HG02571 (cell line): ENCODE measurements around the gene CDKL2.
"Not testable (repeated sequence)": the region's sequence is repeated elsewhere in the genome, so short reads cannot be mapped to it uniquely, and the experiment has no call there.

Experiments used
- ATAC-seq: cut with Tn5 transposase; IDR thresholded peaks from one replicate; pipeline ENCODE4 v1.9.1; 2021; ENCODE audit warnings: mild to moderate bottlenecking, moderate library complexity; ENCODE audit not compliant: unreplicated experiment

CDKL2 gene

DNA sequence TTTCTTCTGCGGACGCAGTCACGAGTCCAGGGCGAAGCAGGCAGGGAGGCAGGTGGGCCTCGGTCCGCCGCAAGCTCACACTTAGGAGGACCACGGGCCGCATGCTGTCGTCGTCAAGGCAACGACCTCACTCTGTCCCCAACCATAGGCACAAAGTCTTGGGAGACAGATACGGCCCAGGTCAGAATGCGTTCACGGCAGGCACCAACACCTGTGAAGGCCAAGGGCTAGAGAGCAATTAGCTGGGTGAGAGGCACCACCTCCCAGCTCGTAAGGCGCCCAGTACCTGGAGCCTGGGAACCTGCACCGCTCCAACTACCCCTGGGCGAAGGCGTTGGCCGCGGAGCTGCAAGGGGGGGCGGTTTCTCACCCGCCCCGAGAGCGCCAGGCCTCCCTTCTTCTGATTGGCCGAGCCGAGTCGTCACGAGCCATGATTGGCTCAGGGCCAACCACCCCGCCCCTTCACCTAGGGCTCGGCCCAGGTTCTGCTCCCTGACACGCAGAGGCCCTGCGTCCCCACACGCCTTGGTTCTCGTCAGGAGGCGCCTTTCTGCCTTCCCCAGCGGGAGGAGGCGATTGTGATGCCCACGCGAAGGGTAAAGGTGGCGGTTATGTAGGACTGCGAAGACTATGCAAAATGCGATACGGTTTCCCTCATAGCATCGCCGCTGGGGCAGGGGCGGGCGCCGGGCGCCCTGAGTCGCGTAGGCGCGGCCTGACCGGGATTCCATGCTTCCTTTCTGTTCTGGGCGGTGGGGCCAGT is at the start of gene CDKL2:
CDKL2 (minus strand) TSS at position 355 of the 763 bp plus-strand sequence. CDS start 4,540 bp downstream, outside the sequence.
- ATAC-seq = peak; percentile 100

DNA sequence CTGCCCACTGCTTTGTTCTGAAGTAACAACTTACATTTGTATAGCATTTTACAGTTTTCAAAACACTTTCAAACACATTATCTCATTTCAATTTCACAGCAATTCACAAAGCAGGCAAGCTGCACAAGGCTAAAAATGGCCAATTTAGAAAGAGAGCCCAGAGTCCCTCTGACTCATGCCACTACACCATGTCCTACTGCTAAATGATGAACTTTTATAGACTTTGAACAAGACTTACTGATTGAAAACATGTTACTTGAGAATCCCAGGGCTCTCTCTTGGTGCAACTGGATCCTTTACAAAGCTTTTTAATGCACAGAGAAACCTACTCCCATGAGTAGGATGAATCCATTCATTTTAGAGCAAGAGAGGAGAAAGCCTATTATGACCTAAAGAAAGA is 48.6 kb upstream of the CDKL2 start:
- ATAC-seq = no peak

DNA sequence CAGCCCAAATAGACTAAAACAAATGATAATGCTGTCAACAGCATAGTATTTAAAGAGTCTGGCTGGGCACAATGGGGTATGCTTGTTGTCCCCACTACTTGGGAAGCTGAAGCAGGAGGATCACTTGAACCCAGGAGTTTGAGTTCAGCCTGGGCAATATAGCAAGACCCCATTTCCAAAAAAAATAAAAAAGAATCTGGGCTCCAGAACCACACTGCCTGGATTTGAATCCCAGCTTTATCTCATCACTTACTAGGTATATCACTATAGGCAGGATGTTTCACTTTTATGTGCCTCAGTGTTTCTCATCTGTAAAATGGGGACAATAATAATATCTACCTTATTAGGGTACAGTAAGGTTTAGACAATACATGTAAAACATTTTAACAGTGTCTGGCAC is 48.1 kb upstream of the CDKL2 start:
- no peak for ATAC-seq

- ATAC-seq = no peak
These were observed 44.7 kb upstream of the CDKL2 start for GRCh38 chr4:75675004-75675531.

DNA sequence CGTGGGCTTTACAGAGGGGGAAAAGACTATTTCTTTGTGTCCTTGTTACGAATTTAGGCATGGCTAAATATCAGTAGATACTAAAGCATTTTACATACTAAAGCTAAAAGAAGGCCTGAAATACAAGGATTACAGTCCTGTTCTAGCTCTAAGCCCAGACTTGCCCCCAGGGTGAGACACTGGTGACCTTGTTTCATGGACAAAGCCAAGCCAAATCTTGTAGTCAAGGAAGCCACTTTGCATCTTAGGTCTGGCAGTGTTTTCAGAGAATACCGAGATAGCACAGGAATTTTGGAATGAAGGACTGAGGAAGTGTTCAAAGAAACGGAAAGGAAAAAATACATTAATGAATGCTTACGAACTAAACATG is 43.6 kb upstream of the CDKL2 start:
- ATAC-seq = no peak

- peak; percentile 90 for ATAC-seq
These were observed 43.0 kb upstream of the CDKL2 start, which contains the start of gene G3BP2 for GRCh38 chr4:75673027-75673958. G3BP2 (minus strand) TSS chr4:75673411; CDS start chr4:75662025, 11,386 bp downstream.

GRCh38 chr4:75672461-75673026 is 42.2 kb upstream of the CDKL2 start:
- ATAC-seq = peak; percentile 30

DNA sequence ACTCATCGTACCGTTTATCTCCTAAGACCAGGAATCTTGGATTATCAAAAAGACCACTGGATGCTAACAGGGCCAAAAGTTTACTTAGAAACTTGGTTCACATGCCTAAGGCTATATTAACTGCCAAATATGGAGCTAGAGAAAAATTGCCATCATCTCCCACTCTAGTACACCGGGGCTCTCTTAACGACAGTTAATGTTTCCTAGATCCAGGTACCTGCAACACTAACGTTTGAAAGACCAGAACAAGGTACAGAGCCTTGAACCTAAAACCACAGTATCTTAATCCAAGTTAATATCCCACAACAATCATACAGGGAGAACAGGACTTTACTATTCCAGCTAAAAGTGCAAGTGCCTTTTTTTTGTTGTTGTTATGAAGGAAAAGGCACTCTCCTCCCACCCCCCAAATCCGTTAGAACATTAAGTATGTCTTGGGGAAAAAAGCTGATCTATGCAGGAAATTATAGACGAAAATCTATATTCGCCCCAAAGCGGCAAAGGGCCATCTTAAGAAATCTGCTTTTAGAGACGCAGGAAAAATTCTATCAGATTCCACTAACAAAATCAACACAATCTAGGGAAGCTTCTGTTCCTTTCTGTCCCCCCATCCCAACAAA is 41.6 kb upstream of the CDKL2 start:
- no peak for ATAC-seq

DNA sequence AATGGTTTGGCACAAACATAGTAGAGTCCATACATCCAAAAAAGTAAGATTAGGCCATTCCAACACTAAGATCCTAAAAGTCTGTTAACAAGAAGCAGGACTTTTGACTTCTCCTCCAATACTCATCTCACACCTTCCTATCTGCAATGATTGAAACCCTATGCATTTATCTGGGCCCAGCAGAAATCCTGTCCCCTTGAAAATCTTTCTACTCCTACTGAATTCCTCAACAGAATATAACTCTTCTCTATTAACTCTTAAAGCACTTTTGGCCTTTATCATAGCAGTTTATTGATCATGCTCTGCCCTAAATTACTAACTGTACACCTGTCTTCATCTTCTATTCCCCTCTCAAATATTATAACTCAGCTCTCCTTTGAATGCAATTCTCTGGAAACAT is 38.3 kb upstream of the CDKL2 start:
- no peak for ATAC-seq

DNA sequence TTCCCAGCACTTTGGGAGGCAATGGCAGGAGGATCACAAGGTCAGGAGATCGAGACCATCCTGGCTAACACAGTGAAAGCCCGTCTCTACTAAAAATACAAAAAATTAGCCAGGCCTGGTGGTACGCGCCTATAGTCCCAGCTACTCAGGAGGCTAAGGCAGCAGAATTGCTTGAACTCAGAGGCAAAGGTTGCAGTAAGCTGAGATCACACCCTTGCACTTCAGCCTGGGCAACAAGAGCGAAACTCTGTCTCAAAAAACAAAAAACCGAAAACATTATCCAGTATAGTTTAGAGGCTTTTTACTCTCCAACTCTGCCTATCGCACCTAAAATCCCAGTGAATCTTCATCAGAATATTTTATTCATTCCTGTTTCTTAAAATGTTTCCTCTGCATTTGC is 37.3 kb upstream of the CDKL2 start:
- ATAC-seq = not testable (repeated sequence)

GRCh38 chr4:75666299-75666698 is 36.0 kb upstream of the CDKL2 start:
- no peak for ATAC-seq

DNA sequence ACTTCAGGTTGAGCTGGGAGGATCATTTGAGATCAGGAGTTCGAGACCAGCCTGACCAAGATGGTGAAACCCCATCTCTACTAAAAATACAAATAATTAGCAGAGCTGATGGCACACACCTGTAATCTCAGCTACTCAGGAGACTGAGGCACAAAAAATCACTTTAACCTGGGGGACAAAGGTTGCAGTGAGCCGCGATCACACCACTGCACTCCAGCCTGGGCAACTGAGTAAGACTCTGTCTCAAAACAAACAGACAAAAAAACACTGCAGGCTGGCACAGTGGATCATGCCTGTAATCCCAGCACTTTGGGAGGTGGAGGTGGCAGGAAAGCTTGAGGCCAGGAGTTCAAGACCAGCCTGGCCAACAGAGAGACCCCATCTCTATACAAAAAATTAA is 34.3 kb upstream of the CDKL2 start:
- not testable (repeated sequence) for ATAC-seq

DNA sequence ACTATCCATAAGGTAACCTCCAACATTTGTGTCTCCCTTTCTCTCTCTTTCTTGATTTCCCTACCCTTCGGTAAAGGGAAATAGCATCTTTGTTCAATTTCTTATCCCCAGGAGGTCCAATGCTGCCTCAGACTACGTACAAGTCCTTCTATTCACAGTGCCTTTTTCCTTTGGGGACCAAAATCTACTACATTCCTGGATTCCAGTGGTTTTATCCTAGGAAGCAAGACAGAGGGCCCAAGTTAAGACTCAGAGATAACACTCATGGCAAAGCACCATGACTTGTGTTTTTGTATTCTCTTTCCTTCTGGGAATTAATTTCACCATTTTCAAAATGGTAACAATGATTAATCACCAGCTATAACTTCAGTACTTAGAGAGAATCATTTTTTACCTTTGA is 32.3 kb upstream of the CDKL2 start:
- no peak for ATAC-seq

- no peak for ATAC-seq
These were observed 30.2 kb upstream of the CDKL2 start for GRCh38 chr4:75660491-75660890.

GRCh38 chr4:75659512-75660031 is 29.2 kb upstream of the CDKL2 start:
- no peak for ATAC-seq

GRCh38 chr4:75658876-75659275 is 28.5 kb upstream of the CDKL2 start:
- ATAC-seq = no peak

DNA sequence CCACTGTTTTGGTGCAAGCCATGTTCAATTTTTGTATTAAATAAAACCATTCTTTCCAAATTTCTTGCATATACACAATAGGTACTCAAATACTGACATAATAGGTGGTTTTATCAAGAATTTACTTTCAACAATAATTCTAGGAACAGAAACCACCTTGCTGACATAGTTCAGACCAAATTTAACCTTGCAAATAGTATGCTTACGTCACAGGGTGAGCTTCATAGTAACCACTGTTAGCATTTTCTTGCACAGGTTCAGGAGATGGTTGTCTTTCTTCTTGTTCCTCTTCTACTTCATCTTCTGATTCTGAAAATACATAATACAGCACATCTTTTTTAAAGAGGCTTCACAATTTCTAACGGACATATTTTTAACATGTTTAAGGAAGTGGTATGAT is 25.2 kb upstream of the CDKL2 start:
- ATAC-seq = no peak

DNA sequence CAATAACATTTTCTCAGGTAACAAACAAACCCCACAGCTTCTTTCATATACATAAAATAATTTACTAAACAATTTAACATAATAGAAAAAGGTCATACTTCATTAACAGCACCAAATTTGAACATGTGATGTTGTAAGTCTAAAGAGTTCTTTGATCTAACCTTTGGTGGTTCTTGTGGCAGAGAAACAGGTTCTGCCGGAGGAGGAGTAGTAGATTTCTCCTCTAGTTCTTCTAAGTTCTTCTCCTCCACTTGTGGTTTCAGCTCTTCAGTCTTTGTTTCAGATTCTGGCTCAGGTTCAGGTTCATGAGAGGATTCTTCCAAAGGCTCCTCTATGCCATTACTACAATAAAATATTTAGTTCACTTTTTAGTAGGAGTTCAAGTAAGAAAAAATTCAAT is 24.6 kb upstream of the CDKL2 start:
- no peak for ATAC-seq

DNA sequence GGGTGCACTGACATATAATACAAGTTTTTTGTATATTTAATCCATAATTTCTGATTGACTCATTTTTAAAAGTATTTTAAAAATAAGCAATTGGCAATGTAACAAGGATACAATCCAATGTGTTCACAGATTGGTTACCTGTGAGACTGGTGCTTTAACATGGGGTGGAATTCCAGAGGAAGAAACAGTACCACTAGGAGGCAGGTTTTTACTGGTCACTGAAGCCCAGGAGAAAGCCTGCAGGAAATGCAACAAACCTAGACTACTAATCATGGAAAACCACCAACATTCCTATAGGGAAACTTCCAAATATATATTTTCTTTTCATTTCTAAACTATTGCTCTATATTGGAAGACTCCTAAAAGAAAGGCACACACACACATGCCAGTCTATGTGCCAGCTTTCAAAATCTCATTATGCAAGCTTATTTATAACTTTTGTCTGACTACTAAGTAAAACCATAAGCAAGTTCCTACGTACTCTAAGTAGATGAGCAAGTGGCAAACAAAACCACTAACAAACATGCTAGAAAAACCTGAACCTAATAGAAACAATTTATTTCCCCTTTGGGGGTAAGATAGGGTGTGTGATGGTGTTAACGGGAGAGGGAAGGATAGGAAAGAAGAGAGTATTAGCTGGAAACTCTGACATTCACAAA is 23.6 kb upstream of the CDKL2 start:
- ATAC-seq = no peak

DNA sequence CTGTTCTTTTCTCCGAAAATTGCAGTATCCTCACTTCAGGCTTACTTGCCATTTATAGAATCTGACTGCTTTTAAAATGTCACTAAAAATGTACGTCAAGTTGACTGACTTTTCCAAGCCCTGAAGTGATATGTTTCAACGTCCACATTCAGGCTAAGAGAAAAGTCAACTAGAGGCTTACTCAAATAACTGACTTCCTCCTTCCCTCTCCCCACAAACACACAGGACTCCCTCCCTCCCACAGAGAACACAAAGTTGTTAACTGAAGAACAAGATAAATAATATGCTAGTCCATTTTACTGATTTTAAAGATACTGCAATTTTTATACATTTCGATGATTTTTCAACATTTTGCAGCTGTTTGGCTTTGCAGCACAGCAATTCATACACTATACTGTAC is 13.8 kb upstream of the CDKL2 start:
- ATAC-seq = no peak
